Neural cell (in vitro differentiated cells): ENCODE measurements around the gene SZT2. TPM values are rescaled to one million over a fixed set of nuclear protein-coding genes. Genes with fewer than 3 reads are reported as not detected.

ENCODE experiments used
- H2AFZ ChIP-seq: fragments of 200-600, 300-800 bp; sonication (generic), shearing (Covaris generic); 2 replicates; pipeline ENCODE4 v1.6.0; 2014; ENCODE audit warnings: low read depth, mild to moderate bottlenecking, antibody characterized with exemption, low read length, moderate library complexity
- H3F3A ChIP-seq: fragments of 200-600 bp; shearing (Covaris generic); 2 replicates; pipeline ENCODE4 v1.6.1; 2016; ENCODE audit warnings: mild to moderate bottlenecking, moderate library complexity, mixed read lengths, antibody characterized with exemption, low read length; ENCODE audit not compliant: insufficient read depth, poor library complexity, severe bottlenecking
- H3K27ac ChIP-seq: fragments of 200-600, 300-800 bp; sonication (generic), shearing (Covaris generic); 2 replicates; pipeline ENCODE4 v1.5.1; 2014; ENCODE audit warnings: mild to moderate bottlenecking, low read length, moderate library complexity
- H3K27me3 ChIP-seq: fragments of 300-800, 200-600 bp; sonication (generic), shearing (Covaris generic); 2 replicates; pipeline ENCODE4 v1.6.0; 2014; ENCODE audit warnings: mild to moderate bottlenecking, low read depth, low read length, moderate library complexity; ENCODE audit not compliant: insufficient read depth
- H3K36me3 ChIP-seq: fragments of 300-800, 200-600 bp; sonication (generic), shearing (Covaris generic); 2 replicates; pipeline ENCODE4 v1.5.1; 2014; ENCODE audit warnings: mild to moderate bottlenecking, antibody characterized with exemption, low read length, moderate library complexity; ENCODE audit not compliant: insufficient read depth
- H3K4me2 ChIP-seq: fragments of 300-800, 200-600 bp; sonication (generic), shearing (Covaris generic); 2 replicates; pipeline ENCODE4 v1.6.0; 2014; ENCODE audit warnings: mild to moderate bottlenecking, low read length
- H3K4me3 ChIP-seq: fragments of 300-800, 200-600 bp; sonication (generic), shearing (Covaris generic); 2 replicates; pipeline ENCODE4 v1.5.1; 2014; ENCODE audit warnings: mild to moderate bottlenecking, low read length, moderate library complexity
- H3K79me2 ChIP-seq: fragments of 200-600 bp; shearing (Covaris generic); replicated peaks from 2 replicates; pipeline ENCODE4 v1.6.0; 2014; ENCODE audit warnings: mild to moderate bottlenecking, low read length, moderate library complexity; ENCODE audit not compliant: insufficient read depth
- H3K9ac ChIP-seq: fragments of 300-800, 200-600 bp; sonication (generic), shearing (Covaris generic); 2 replicates; pipeline ENCODE4 v1.6.1; 2016; ENCODE audit warnings: mild to moderate bottlenecking, low read length, mixed read lengths
- H3K9me2 ChIP-seq: fragments of 200-600 bp; shearing (Covaris generic); 2 replicates; pipeline ENCODE4 v1.6.1; 2016; ENCODE audit warnings: mild to moderate bottlenecking, low read length, mixed read lengths; ENCODE audit not compliant: insufficient read depth
- H3K9me3 ChIP-seq: fragments of 200-600, 300-800 bp; sonication (generic), shearing (Covaris generic); 2 replicates; pipeline ENCODE4 v1.6.1; 2016; ENCODE audit warnings: mild to moderate bottlenecking, mixed run types, low read length, moderate library complexity, mixed read lengths
- H4K20me1 ChIP-seq: fragments of 200-600 bp; shearing (Covaris generic); 2 replicates; pipeline ENCODE4 v1.6.1; 2016; ENCODE audit warnings: mild to moderate bottlenecking, mixed run types; ENCODE audit not compliant: insufficient read depth
- CTCF ChIP-seq: fragments of 450-650 bp; IDR thresholded peaks from 2 replicates; pipeline ENCODE4 v1.5.1; 2014; ENCODE audit warnings: antibody characterized with exemption, mild to moderate bottlenecking, moderate library complexity; ENCODE audit not compliant: poor library complexity, severe bottlenecking
- EP300 ChIP-seq: fragments of 450-650 bp; conservative IDR thresholded peaks from 2 replicates; pipeline ENCODE4 v1.6.1; 2014; ENCODE audit warnings: antibody characterized with exemption, mild to moderate bottlenecking, moderate library complexity; ENCODE audit not compliant: poor library complexity, severe bottlenecking
- EZH2 ChIP-seq: fragments of 200-600, 300-800 bp; shearing (Covaris generic), sonication (generic); IDR thresholded peaks from 2 replicates; pipeline ENCODE4 v1.6.1; 2014; ENCODE audit warnings: antibody characterized with exemption, low read length, borderline replicate concordance, mild to moderate bottlenecking; ENCODE audit not compliant: insufficient read depth, poor library complexity, severe bottlenecking
- MXI1 ChIP-seq: fragments of 450-650 bp; conservative IDR thresholded peaks from 2 replicates; pipeline ENCODE4 v1.6.1; 2014; ENCODE audit warnings: antibody characterized with exemption, mild to moderate bottlenecking; ENCODE audit not compliant: poor library complexity, severe bottlenecking
- POLR2AphosphoS5 ChIP-seq: IDR thresholded peaks from 2 replicates; pipeline ENCODE4 v1.6.1; 2012
- RAD21 ChIP-seq: fragments of 450-650 bp; conservative IDR thresholded peaks from 2 replicates; pipeline ENCODE4 v1.6.1; 2014; ENCODE audit warnings: antibody characterized with exemption, mild to moderate bottlenecking, moderate library complexity
- SMC3 ChIP-seq: fragments of 450-650 bp; conservative IDR thresholded peaks from 2 replicates; pipeline ENCODE4 v1.6.1; 2014; ENCODE audit warnings: antibody characterized with exemption, mild to moderate bottlenecking, moderate library complexity; ENCODE audit not compliant: poor library complexity
- TAF1 ChIP-seq: IDR thresholded peaks from 2 replicates; pipeline ENCODE4 v1.6.1; 2012; ENCODE audit warnings: low read depth
- polyA plus RNA-seq: library from polyadenylated mRNA; depleted of rRNA; stranded (reverse); fragments of >200 nt; gene quantifications from 2 replicates; pipeline ENCODE4 v1.2.3, GENCODE V29; 2014
- TF ChIP-seq, protein P1 (sequence below): IDR thresholded peaks from 2 replicates; pipeline ENCODE4 v1.6.1; 2012; ENCODE audit warnings: borderline replicate concordance

SZT2 gene
- polyA plus RNA-seq, 1 donor from 2014 or later = 6.6 TPM

- no peaks in the 10 kb centered on the region for H4K20me1 ChIP-seq
- TF ChIP-seq EZH2 (no peak), MXI1 (no peak), CTCF (no peak), SMC3 (no peak), RAD21 (no peak), EP300 (no peak), TAF1 (no peak), POLR2AphosphoS5 (no peak)
- TF ChIP-seq, protein P1, sequence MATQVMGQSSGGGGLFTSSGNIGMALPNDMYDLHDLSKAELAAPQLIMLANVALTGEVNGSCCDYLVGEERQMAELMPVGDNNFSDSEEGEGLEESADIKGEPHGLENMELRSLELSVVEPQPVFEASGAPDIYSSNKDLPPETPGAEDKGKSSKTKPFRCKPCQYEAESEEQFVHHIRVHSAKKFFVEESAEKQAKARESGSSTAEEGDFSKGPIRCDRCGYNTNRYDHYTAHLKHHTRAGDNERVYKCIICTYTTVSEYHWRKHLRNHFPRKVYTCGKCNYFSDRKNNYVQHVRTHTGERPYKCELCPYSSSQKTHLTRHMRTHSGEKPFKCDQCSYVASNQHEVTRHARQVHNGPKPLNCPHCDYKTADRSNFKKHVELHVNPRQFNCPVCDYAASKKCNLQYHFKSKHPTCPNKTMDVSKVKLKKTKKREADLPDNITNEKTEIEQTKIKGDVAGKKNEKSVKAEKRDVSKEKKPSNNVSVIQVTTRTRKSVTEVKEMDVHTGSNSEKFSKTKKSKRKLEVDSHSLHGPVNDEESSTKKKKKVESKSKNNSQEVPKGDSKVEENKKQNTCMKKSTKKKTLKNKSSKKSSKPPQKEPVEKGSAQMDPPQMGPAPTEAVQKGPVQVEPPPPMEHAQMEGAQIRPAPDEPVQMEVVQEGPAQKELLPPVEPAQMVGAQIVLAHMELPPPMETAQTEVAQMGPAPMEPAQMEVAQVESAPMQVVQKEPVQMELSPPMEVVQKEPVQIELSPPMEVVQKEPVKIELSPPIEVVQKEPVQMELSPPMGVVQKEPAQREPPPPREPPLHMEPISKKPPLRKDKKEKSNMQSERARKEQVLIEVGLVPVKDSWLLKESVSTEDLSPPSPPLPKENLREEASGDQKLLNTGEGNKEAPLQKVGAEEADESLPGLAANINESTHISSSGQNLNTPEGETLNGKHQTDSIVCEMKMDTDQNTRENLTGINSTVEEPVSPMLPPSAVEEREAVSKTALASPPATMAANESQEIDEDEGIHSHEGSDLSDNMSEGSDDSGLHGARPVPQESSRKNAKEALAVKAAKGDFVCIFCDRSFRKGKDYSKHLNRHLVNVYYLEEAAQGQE = no peak
- no peaks in the 10 kb centered on the region for H3K79me2 ChIP-seq
- H3K36me3 ChIP-seq = no peaks in the 10 kb centered on the region
- no peaks in the 10 kb centered on the region for H3K9me3 ChIP-seq
- H3K9me2 ChIP-seq = no peaks in the 10 kb centered on the region
- H3K27me3 ChIP-seq = peaks cover 11% of the 10 kb centered on the region
- H3K4me2 ChIP-seq = no peak overlapping the region
- peak overlapping the region; percentile 55 for H3K4me3 ChIP-seq
- no peaks in the 10 kb centered on the region for H3F3A ChIP-seq
- peak overlapping the region; percentile 20 for H3K9ac ChIP-seq
- no peak overlapping the region for H3K27ac ChIP-seq
- H2AFZ ChIP-seq = no peak overlapping the region
Measured at GRCh38 chr1:43349594-43350306, 39.9 kb upstream of the SZT2 start.

- H3K4me2 ChIP-seq = no peak overlapping the region
- no peaks in the 10 kb centered on the region for H3F3A ChIP-seq
- H3K27ac ChIP-seq = no peak overlapping the region
Measured at GRCh38 chr1:43350976-43351375, 38.7 kb upstream of the SZT2 start.

More at GRCh38 chr1:43350976-43351375, 38.7 kb upstream of the SZT2 start:
- Histone ChIP-seq H3K9ac (no peak overlapping the region), H3K27me3 (peaks cover 11% of the 10 kb centered on the region), H3K79me2 (no peaks in the 10 kb centered on the region), H3K4me3 (no peak overlapping the region), H3K36me3 (no peaks in the 10 kb centered on the region), H4K20me1 (no peaks in the 10 kb centered on the region), H2AFZ (no peak overlapping the region), H3K9me3 (no peaks in the 10 kb centered on the region), H3K9me2 (no peaks in the 10 kb centered on the region)
- TF ChIP-seq SMC3 = no peak
- no peak for TF ChIP-seq EZH2
- TF ChIP-seq, protein P1 = no peak
- TF ChIP-seq POLR2AphosphoS5 = no peak
- TF ChIP-seq EP300 = no peak
- no peak for TF ChIP-seq CTCF
- TF ChIP-seq RAD21 = no peak
- TF ChIP-seq MXI1 = no peak
- TF ChIP-seq TAF1 = no peak
